IMR-90 (cell line): ENCODE data around the gene ZSWIM9. TPM values are rescaled to one million over a fixed set of nuclear protein-coding genes. Genes with fewer than 3 reads are reported as not detected.

Source experiments
- ATAC-seq: fragments of 200-7000 bp; cut with Tn5 transposase; 2 replicates; pipeline ENCODE4 v1.9.1; 2020; ENCODE audit warnings: low read depth, mild to moderate bottlenecking, moderate library complexity
- BruUV-seq: library from RNA; stranded (reverse); fragments of 400-500 nt; replicated peaks from 2 replicates; lab custom pipeline; 2021; lab: Mats Ljungman, UMichigan
- CTCF ChIA-PET: fragments of 300-600 bp; formaldehyde crosslinking; extraction: SDS; loops from one replicate; lab custom pipeline; 2021; ENCODE audit warnings: antibody characterized with exemption; lab: Yijun Ruan, JAX
- POLR2A ChIA-PET: fragments of 300-600 bp; sonication (Branson Sonifier 250); formaldehyde crosslinking; loops from one replicate; lab custom pipeline; 2022; ENCODE audit warnings: antibody characterized with exemption; ENCODE audit not compliant: unreplicated experiment; lab: Charles Lee
- DNase-seq: peaks from one replicate; pipeline ENCODE4 v3.0.0; 2013
- H2AFZ ChIP-seq: replicated peaks from 2 replicates; pipeline ENCODE3; 2013; ENCODE audit warnings: low read length, mild to moderate bottlenecking; ENCODE audit not compliant: poor library complexity
- H2AK5ac ChIP-seq: 2 replicates; pipeline ENCODE4 v1.6.1; 2013; ENCODE audit warnings: low read depth, low read length, inconsistent platforms
- H2AK9ac ChIP-seq: replicated peaks from 2 replicates; pipeline ENCODE3; 2013; ENCODE audit warnings: mild to moderate bottlenecking, low read depth, low read length, moderate library complexity; ENCODE audit not compliant: poor library complexity
- H2BK120ac ChIP-seq: 2 replicates; pipeline ENCODE4 v1.6.1; 2013; ENCODE audit warnings: low read depth, low read length, inconsistent platforms
- H2BK15ac ChIP-seq: 3 replicates; pipeline ENCODE4 v1.6.1; 2013; ENCODE audit warnings: low read depth, low read length, inconsistent platforms
- H2BK20ac ChIP-seq: 2 replicates; pipeline ENCODE4 v1.6.1; 2013; ENCODE audit warnings: low read depth, mild to moderate bottlenecking, inconsistent platforms, low read length, moderate library complexity
- H2BK5ac ChIP-seq: 2 replicates; pipeline ENCODE4 v1.6.1; 2013; ENCODE audit warnings: mild to moderate bottlenecking, low read depth, low read length, inconsistent platforms; ENCODE audit not compliant: poor library complexity, severe bottlenecking
- H3K14ac ChIP-seq: replicated peaks from 2 replicates; pipeline ENCODE4 v1.6.1; 2013; ENCODE audit warnings: low read depth, low read length, inconsistent platforms
- H3K18ac ChIP-seq: 2 replicates; pipeline ENCODE4 v1.6.1; 2013; ENCODE audit warnings: low read depth, low read length, control low read depth
- H3K23ac ChIP-seq: 2 replicates; pipeline ENCODE4 v1.6.1; 2013; ENCODE audit warnings: low read depth, low read length, inconsistent platforms
- H3K27ac ChIP-seq: 2 replicates; pipeline ENCODE4 v1.5.1; 2013; ENCODE audit warnings: mild to moderate bottlenecking, control low read depth, low read length; ENCODE audit not compliant: insufficient read depth
- H3K27me3 ChIP-seq: 2 replicates; pipeline ENCODE4 v1.6.1; 2013; ENCODE audit warnings: low read length; ENCODE audit not compliant: control insufficient read depth, insufficient read depth
- H3K36me3 ChIP-seq: 2 replicates; pipeline ENCODE4 v1.6.1; 2013; ENCODE audit warnings: low read length, mixed read lengths; ENCODE audit not compliant: control insufficient read depth, insufficient read depth
- H3K4ac ChIP-seq: 2 replicates; pipeline ENCODE4 v1.6.1; 2013; ENCODE audit warnings: low read depth, low read length, inconsistent platforms
- H3K4me1 ChIP-seq: 2 replicates; pipeline ENCODE4 v1.6.1; 2013; ENCODE audit warnings: low read length, mixed read lengths; ENCODE audit not compliant: control insufficient read depth, insufficient read depth
- H3K4me2 ChIP-seq: 2 replicates; pipeline ENCODE4 v1.6.1; 2013; ENCODE audit warnings: low read depth, mild to moderate bottlenecking, control low read depth, low read length, moderate library complexity
- H3K4me3 ChIP-seq: 2 replicates; pipeline ENCODE4 v1.5.1; 2013; ENCODE audit warnings: low read depth, mild to moderate bottlenecking, control low read depth, low read length, moderate library complexity; ENCODE audit not compliant: insufficient read depth
- H3K56ac ChIP-seq: 2 replicates; pipeline ENCODE4 v1.6.1; 2013; ENCODE audit warnings: low read length, inconsistent platforms; ENCODE audit not compliant: insufficient read depth; ENCODE audit errors: extremely low read depth
- H3K79me1 ChIP-seq, 2 experiments: 2 replicates each; pipeline ENCODE4 v1.6.1; 2013; ENCODE audit warnings: low read length in 2 of 2, inconsistent platforms in 1 of 2, low read depth in 1 of 2
- H3K9ac ChIP-seq: 2 replicates; pipeline ENCODE4 v1.6.1; 2013; ENCODE audit warnings: low read depth, low read length, control low read depth
- H3K9me1 ChIP-seq: 2 replicates; pipeline ENCODE4 v1.6.1; 2013; ENCODE audit warnings: low read length, inconsistent platforms; ENCODE audit not compliant: insufficient read depth
- H3K9me3 ChIP-seq: 2 replicates; pipeline ENCODE4 v1.6.1; 2013; ENCODE audit warnings: low read length; ENCODE audit not compliant: control insufficient read depth, insufficient read depth
- H4K20me1 ChIP-seq: 2 replicates; pipeline ENCODE4 v1.6.1; 2013; ENCODE audit warnings: low read length, inconsistent platforms; ENCODE audit not compliant: insufficient read depth
- H4K5ac ChIP-seq: 2 replicates; pipeline ENCODE4 v1.6.1; 2013; ENCODE audit warnings: mild to moderate bottlenecking, low read depth, low read length, control low read depth
- H4K8ac ChIP-seq, 2 experiments: 2 replicates each; pipeline ENCODE4 v1.6.1; 2013; ENCODE audit warnings: low read depth in 2 of 2, low read length in 2 of 2, control low read depth in 1 of 2, inconsistent platforms in 1 of 2
- H4K91ac ChIP-seq: 2 replicates; pipeline ENCODE4 v1.6.1; 2013; ENCODE audit warnings: low read depth, low read length, inconsistent platforms; ENCODE audit not compliant: insufficient read depth
- BHLHE40 ChIP-seq: fragments of 150-350 bp; IDR thresholded peaks from 2 replicates; pipeline ENCODE4 v1.6.1; 2016; ENCODE audit warnings: mild to moderate bottlenecking, low read depth, low read length
- CEBPB ChIP-seq: IDR thresholded peaks from 2 replicates; pipeline ENCODE4 v1.6.1; 2012; ENCODE audit warnings: low read depth, low read length, improper control_type of control experiment
- CHD1 ChIP-seq: IDR thresholded peaks from 2 replicates; pipeline ENCODE4 v1.6.1; 2012; ENCODE audit warnings: low read depth, low read length, improper control_type of control experiment
- CTCF ChIP-seq: conservative IDR thresholded peaks from 2 replicates; pipeline ENCODE4 v1.5.1; 2012; ENCODE audit warnings: mild to moderate bottlenecking, low read depth, low read length, improper control_type of control experiment
- ELK1 ChIP-seq: fragments of 150-350 bp; IDR thresholded peaks from 2 replicates; pipeline ENCODE4 v1.6.1; 2016; ENCODE audit warnings: low read depth, mild to moderate bottlenecking, low read length, moderate library complexity, borderline replicate concordance
- FOS ChIP-seq: fragments of 150-350 bp; IDR thresholded peaks from 2 replicates; pipeline ENCODE4 v1.6.1; 2016; ENCODE audit warnings: low read depth, low read length
- MAFK ChIP-seq: IDR thresholded peaks from 2 replicates; pipeline ENCODE4 v1.6.1; 2012; ENCODE audit warnings: low read depth, low read length, improper control_type of control experiment
- MAZ ChIP-seq: IDR thresholded peaks from 2 replicates; pipeline ENCODE4 v1.6.1; 2012; ENCODE audit warnings: low read depth, mild to moderate bottlenecking, low read length, improper control_type of control experiment, moderate library complexity, borderline replicate concordance
- MXI1 ChIP-seq: IDR thresholded peaks from 2 replicates; pipeline ENCODE4 v1.6.1; 2012; ENCODE audit warnings: low read depth, mild to moderate bottlenecking, low read length, moderate library complexity, borderline replicate concordance
- NFE2L2 ChIP-seq: fragments of 150-350 bp; IDR thresholded peaks from 2 replicates; pipeline ENCODE4 v1.6.1; 2016; ENCODE audit warnings: low read depth, mild to moderate bottlenecking, low read length
- POLR2A ChIP-seq: IDR thresholded peaks from 2 replicates; pipeline ENCODE4 v1.6.1; 2012; ENCODE audit warnings: mild to moderate bottlenecking, low read depth, low read length
- RCOR1 ChIP-seq: IDR thresholded peaks from 2 replicates; pipeline ENCODE4 v1.6.1; 2012; ENCODE audit warnings: mild to moderate bottlenecking, low read length, improper control_type of control experiment; ENCODE audit not compliant: insufficient replicate concordance
- RFX5 ChIP-seq: IDR thresholded peaks from 2 replicates; pipeline ENCODE4 v1.8.0; 2012; ENCODE audit warnings: low read depth, mild to moderate bottlenecking, low read length, moderate library complexity
- SMC3 ChIP-seq: fragments of 150-350 bp; IDR thresholded peaks from 2 replicates; pipeline ENCODE4 v1.6.1; 2016; ENCODE audit warnings: low read depth, mild to moderate bottlenecking, antibody characterized with exemption, low read length, moderate library complexity
- USF2 ChIP-seq: fragments of 150-350 bp; IDR thresholded peaks from 2 replicates; pipeline ENCODE4 v1.6.1; 2017; ENCODE audit warnings: mild to moderate bottlenecking, antibody characterized with exemption, low read length, low read depth
- WGBS, 2 experiments: methylation state at CpG; one replicate each; pipeline versions ENCODE4 v1.1.5 to v1.1.7; 2013; ENCODE audit warnings: missing lambda C conversion rate in 2 of 2; ENCODE audit not compliant: insufficient read length in 1 of 2; ENCODE audit errors: extremely low coverage in 2 of 2; 5-methylcytosine and 5-hydroxymethylcytosine counted together
- dilution Hi-C: fragments of 300-500 bp; cut with HindIII; formaldehyde crosslinking; loops from one replicate; pipeline ENCODE4 v1.14.3; 2018; ENCODE audit warnings: low sequenced_read_pairs; ENCODE audit not compliant: unreplicated experiment
- in situ Hi-C: fragments of 300-500 bp; cut with MboI; formaldehyde crosslinking; loops from 3 replicates; pipeline ENCODE4 v1.14.3; 2019; ENCODE audit warnings: low sequenced_read_pairs, inconsistent platforms, mixed read lengths
- intact Hi-C: fragments of 100-400 bp; cut with micrococcal nuclease; formaldehyde crosslinking; loops from 2 replicates; pipeline ENCODE4 v1.10.0; 2022
- polyA plus RNA-seq, 3 experiments: library from polyadenylated mRNA; depleted of rRNA; stranded (reverse); fragments of >200 nt; gene quantifications; 2 replicates each; pipeline ENCODE4 v1.2.3, GENCODE V29; 2012; ENCODE audit warnings: low replicate concordance in 1 of 3
- total RNA-seq: library from RNA; depleted of rRNA; stranded (reverse); fragments of >200 nt; gene quantifications from 2 replicates; pipeline ENCODE4 v1.2.3, GENCODE V29; 2012

ZSWIM9 gene
- total and polyA plus RNA-seq, 2 of the 4 experiments (the other 2 are of a cell fraction) = 0.54 to 2.2 TPM

- no peak overlapping the region for H2BK15ac ChIP-seq
- no peak overlapping the region for H3K14ac ChIP-seq
- no TSS peak for BruUV-seq
- H3K4me1 ChIP-seq = no peaks in the 10 kb centered on the region
- no peak for ATAC-seq
- H4K5ac ChIP-seq = no peak overlapping the region
- intact Hi-C loops (no loop called here), in situ Hi-C loops (no loop called here), dilution Hi-C loops (no loop called here)
- H2AK5ac ChIP-seq = no peak overlapping the region
- CTCF ChIA-PET = no interaction called here
- no peak overlapping the region for H3K4me3 ChIP-seq
- no peak overlapping the region for H3K18ac ChIP-seq
- no peak overlapping the region for H2BK5ac ChIP-seq
- no peak overlapping the region for H3K4me2 ChIP-seq
- no peak overlapping the region for H3K23ac ChIP-seq
- H3K9me1 ChIP-seq = no peaks in the 10 kb centered on the region
- H3K36me3 ChIP-seq = peaks cover 9% of the 10 kb centered on the region
- no peak overlapping the region for H2AK9ac ChIP-seq
- no peak overlapping the region for H3K27ac ChIP-seq
- H4K91ac ChIP-seq = no peak overlapping the region
- H3K9me3 ChIP-seq = no peaks in the 10 kb centered on the region
- no peaks in the 10 kb centered on the region; the same call in none of the 2 replicates for H4K20me1 ChIP-seq
- H3K79me1 ChIP-seq = no peaks in the 10 kb centered on the region
- H4K8ac ChIP-seq = no peak overlapping the region
- no peak for DNase-seq
- no peak overlapping the region for H3K9ac ChIP-seq
- no peaks in the 10 kb centered on the region for H3K27me3 ChIP-seq
- H2BK20ac ChIP-seq = no peak overlapping the region
- H3K4ac ChIP-seq = no peak overlapping the region
- POLR2A ChIA-PET = no interaction called here
- 88% methylated on average over 18 of the region's 26 CpGs; no CpG with 5 or more reads in 1 of the 2 experiments for WGBS, 2 experiments
- no peak overlapping the region for H2BK120ac ChIP-seq
- H3K56ac ChIP-seq = no peak overlapping the region
- no peak overlapping the region for H2AFZ ChIP-seq
- TF ChIP-seq FOS = no peak
- TF ChIP-seq MAFK = no peak
- TF ChIP-seq ELK1 = no peak
- no peak for TF ChIP-seq SMC3
- TF ChIP-seq NFE2L2 = no peak
- TF ChIP-seq USF2 = no peak
- TF ChIP-seq CTCF = no peak
- TF ChIP-seq MXI1 = no peak
- no peak for TF ChIP-seq RCOR1
- no peak for TF ChIP-seq POLR2A
- no peak for TF ChIP-seq BHLHE40
- TF ChIP-seq RFX5 = no peak
- no peak for TF ChIP-seq CEBPB
- no peak for TF ChIP-seq MAZ
- no peak for TF ChIP-seq CHD1
Measured at GRCh38 chr19:48137411-48137810, 33.1 kb upstream of the ZSWIM9 start.
